ENCODE data around the gene SHB. TPM values are rescaled to one million over a fixed set of nuclear protein-coding genes. Genes with fewer than 3 reads are reported as not detected.

Gene SHB
- total and polyA plus RNA-seq, 2 of the 8 experiments (the other 6 are each of a cell fraction or from before 2014, with no cell fraction given), result 4.1 to 12.6 TPM

- TF ChIP-seq, protein P1, sequence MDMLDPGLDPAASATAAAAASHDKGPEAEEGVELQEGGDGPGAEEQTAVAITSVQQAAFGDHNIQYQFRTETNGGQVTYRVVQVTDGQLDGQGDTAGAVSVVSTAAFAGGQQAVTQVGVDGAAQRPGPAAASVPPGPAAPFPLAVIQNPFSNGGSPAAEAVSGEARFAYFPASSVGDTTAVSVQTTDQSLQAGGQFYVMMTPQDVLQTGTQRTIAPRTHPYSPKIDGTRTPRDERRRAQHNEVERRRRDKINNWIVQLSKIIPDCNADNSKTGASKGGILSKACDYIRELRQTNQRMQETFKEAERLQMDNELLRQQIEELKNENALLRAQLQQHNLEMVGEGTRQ (IDR thresholded peaks at IDR 0.05; ENCODE audit: low read length), result peak; percentile 93
- TF ChIP-seq SP2 (IDR thresholded peaks at IDR 0.05; ENCODE audit: low read length) (no peak), FOSL1 (IDR thresholded peaks at IDR 0.05; ENCODE audit: insufficient read depth, low read depth, low read length) (no peak), ASH2L (IDR thresholded peaks at IDR 0.05; ENCODE audit: low read length) (peak; percentile 84), KDM1A (IDR thresholded peaks at IDR 0.05; ENCODE audit: borderline replicate concordance, low read length) (no peak), RBBP5 (IDR thresholded peaks at IDR 0.05; ENCODE audit: borderline replicate concordance, low read depth, low read length) (peak; percentile 74; the same call in 1 of the 2 replicates), JUND (IDR thresholded peaks at IDR 0.05; ENCODE audit: low read length) (0 out of 2 replicates have a peak, but pooled peaks have one; percentile 62), RNF2 (IDR thresholded peaks at IDR 0.05; ENCODE audit: borderline replicate concordance, low read depth, low read length, missing control alignments, poor library complexity, severe bottlenecking) (no peak), CREB1 (IDR thresholded peaks at IDR 0.05) (peak; percentile 77), CHD1 (IDR thresholded peaks at IDR 0.05; ENCODE audit: low read depth, low read length) (no peak), RXRA (IDR thresholded peaks at IDR 0.05; ENCODE audit: insufficient read depth, low read depth, low read length) (no peak), TAF7 (optimal IDR thresholded peaks at IDR 0.05; ENCODE audit: borderline replicate concordance, low read depth, low read length) (peak; percentile 60), TEAD4 (IDR thresholded peaks at IDR 0.05; ENCODE audit: low read depth, low read length) (peak; percentile 62; the same call in 1 of the 2 replicates), RAD21 (IDR thresholded peaks at IDR 0.05 in 1 of 2, conservative IDR thresholded peaks at IDR 0.05 in 1 of 2; ENCODE audit: low read depth in 2 of 2, low read length in 2 of 2) (peak; percentile 63 to 69), SUZ12 (IDR thresholded peaks at IDR 0.05; ENCODE audit: low read length) (no peak), MAFK (IDR thresholded peaks at IDR 0.05; ENCODE audit: low read depth, low read length) (no peak), SP4 (IDR thresholded peaks at IDR 0.05; ENCODE audit: low read length) (peak; percentile 71), PHF8 (conservative IDR thresholded peaks at IDR 0.05; ENCODE audit: low read depth, low read length) (peak; percentile 68)
- TF ChIP-seq, protein P2, sequence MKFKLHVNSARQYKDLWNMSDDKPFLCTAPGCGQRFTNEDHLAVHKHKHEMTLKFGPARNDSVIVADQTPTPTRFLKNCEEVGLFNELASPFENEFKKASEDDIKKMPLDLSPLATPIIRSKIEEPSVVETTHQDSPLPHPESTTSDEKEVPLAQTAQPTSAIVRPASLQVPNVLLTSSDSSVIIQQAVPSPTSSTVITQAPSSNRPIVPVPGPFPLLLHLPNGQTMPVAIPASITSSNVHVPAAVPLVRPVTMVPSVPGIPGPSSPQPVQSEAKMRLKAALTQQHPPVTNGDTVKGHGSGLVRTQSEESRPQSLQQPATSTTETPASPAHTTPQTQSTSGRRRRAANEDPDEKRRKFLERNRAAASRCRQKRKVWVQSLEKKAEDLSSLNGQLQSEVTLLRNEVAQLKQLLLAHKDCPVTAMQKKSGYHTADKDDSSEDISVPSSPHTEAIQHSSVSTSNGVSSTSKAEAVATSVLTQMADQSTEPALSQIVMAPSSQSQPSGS (IDR thresholded peaks at IDR 0.05; ENCODE audit: low read length), result peak; percentile 87; the same call in 1 of the 2 replicates
Observed at GRCh38 chr9:37903647-37904444, 165.2 kb downstream of the SHB start, which contains the start of gene SLC25A51 (continued).
